ENCODE data around the gene WDFY1. TPM values are rescaled to one million over a fixed set of nuclear protein-coding genes. Genes with fewer than 3 reads are reported as not detected.

WDFY1 gene
- total RNA-seq, 1 experiment from 2014 or later = 88.7 TPM

DNA sequence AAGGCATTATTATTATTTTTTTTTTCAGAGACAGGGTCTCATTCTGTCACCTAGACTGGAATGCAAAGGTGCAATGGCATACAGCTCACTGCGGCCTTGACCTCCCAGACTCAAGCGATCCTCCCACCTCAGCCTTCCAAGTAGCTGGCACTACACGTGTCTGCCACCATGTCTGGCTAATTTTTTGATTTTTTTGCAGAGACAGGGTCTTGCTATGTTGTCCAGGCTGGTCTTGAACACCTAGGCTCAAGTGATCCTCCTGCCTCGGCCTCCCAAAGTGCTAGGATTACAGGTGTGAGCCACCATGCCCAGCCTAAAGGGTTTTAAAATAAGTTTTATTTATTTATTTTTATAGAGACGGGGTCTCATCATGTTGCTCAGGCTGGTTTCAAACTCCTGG is 62.4 kb downstream of the WDFY1 start:
- H3K27ac ChIP-seq (ENCODE audit: low read depth, low read length, poor library complexity, severe bottlenecking) = no peak overlapping the region
- ChIA-PET POLR2A (ENCODE audit: low non-redundant PET) (no interaction called here), CTCF (no interaction called here)
- no peaks in the 10 kb centered on the region for H3K27me3 ChIP-seq (replicated peaks; ENCODE audit: insufficient read depth, low read depth, low read length, poor library complexity)
- no TSS peak for BruUV-seq (replicated peaks)
- H3K4me3 ChIP-seq (ENCODE audit: low read depth, low read length, poor library complexity, severe bottlenecking) = no peak overlapping the region
- intact Hi-C loops (cut with micrococcal nuclease; ENCODE audit: unreplicated experiment) = no loop called here
- TF ChIP-seq, protein P1, sequence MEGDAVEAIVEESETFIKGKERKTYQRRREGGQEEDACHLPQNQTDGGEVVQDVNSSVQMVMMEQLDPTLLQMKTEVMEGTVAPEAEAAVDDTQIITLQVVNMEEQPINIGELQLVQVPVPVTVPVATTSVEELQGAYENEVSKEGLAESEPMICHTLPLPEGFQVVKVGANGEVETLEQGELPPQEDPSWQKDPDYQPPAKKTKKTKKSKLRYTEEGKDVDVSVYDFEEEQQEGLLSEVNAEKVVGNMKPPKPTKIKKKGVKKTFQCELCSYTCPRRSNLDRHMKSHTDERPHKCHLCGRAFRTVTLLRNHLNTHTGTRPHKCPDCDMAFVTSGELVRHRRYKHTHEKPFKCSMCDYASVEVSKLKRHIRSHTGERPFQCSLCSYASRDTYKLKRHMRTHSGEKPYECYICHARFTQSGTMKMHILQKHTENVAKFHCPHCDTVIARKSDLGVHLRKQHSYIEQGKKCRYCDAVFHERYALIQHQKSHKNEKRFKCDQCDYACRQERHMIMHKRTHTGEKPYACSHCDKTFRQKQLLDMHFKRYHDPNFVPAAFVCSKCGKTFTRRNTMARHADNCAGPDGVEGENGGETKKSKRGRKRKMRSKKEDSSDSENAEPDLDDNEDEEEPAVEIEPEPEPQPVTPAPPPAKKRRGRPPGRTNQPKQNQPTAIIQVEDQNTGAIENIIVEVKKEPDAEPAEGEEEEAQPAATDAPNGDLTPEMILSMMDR (conservative IDR thresholded peaks at IDR 0.05; ENCODE audit: low read depth, low read length) = no peak
- TF ChIP-seq EZH2 (IDR thresholded peaks at IDR 0.05; ENCODE audit: borderline replicate concordance, low read depth, low read length, poor library complexity, severe bottlenecking) = no peak
- H3K36me3 ChIP-seq (ENCODE audit: insufficient read depth, low read length, poor library complexity, severe bottlenecking) = peaks cover 80% of the 10 kb centered on the region
- DNase-seq (ENCODE audit: low spot score) = no peak
- no peaks in the 10 kb centered on the region for H3K4me1 ChIP-seq (ENCODE audit: insufficient read depth, low read length, poor library complexity, severe bottlenecking)
- H3K9me3 ChIP-seq (ENCODE audit: low read depth, low read length, poor library complexity, severe bottlenecking) = no peaks in the 10 kb centered on the region

DNA sequence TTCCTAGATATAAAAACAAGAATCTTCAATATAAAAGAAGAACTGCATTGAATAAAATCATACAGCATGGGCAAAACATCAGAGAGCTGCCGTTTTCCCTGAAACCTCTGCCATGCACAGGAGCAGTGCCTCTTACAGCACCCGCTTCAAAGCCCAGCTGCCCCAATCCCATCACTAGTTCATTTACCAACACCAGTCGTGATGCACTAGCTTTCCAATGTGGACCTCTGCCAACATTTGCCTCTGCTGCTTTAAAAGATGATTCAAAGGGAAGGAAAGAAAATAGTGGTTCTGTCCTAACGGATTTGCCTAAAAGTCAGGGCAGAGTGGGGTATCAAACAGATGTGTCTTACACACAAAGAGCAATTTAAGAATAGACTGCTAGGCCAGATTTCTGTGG is 64.3 kb downstream of the WDFY1 start:
- H3K36me3 ChIP-seq (ENCODE audit: insufficient read depth, low read length, poor library complexity, severe bottlenecking) = peaks cover 79% of the 10 kb centered on the region
- H3K27me3 ChIP-seq (replicated peaks; ENCODE audit: insufficient read depth, low read depth, low read length, poor library complexity) = no peaks in the 10 kb centered on the region
- intact Hi-C loops (cut with micrococcal nuclease; ENCODE audit: unreplicated experiment) = no loop called here
- no TSS peak for BruUV-seq (replicated peaks)
- DNase-seq (ENCODE audit: low spot score) = no peak
- no peak overlapping the region for H3K27ac ChIP-seq (ENCODE audit: low read depth, low read length, poor library complexity, severe bottlenecking)
- ChIA-PET CTCF (no interaction called here), POLR2A (ENCODE audit: low non-redundant PET) (no interaction called here)
- no peak overlapping the region for H3K4me3 ChIP-seq (ENCODE audit: low read depth, low read length, poor library complexity, severe bottlenecking)
- no peaks in the 10 kb centered on the region for H3K4me1 ChIP-seq (ENCODE audit: insufficient read depth, low read length, poor library complexity, severe bottlenecking)
- TF ChIP-seq EZH2 (IDR thresholded peaks at IDR 0.05; ENCODE audit: borderline replicate concordance, low read depth, low read length, poor library complexity, severe bottlenecking) = no peak
- TF ChIP-seq, protein P1 (conservative IDR thresholded peaks at IDR 0.05; ENCODE audit: low read depth, low read length) = no peak
- H3K9me3 ChIP-seq (ENCODE audit: low read depth, low read length, poor library complexity, severe bottlenecking) = no peaks in the 10 kb centered on the region

DNA sequence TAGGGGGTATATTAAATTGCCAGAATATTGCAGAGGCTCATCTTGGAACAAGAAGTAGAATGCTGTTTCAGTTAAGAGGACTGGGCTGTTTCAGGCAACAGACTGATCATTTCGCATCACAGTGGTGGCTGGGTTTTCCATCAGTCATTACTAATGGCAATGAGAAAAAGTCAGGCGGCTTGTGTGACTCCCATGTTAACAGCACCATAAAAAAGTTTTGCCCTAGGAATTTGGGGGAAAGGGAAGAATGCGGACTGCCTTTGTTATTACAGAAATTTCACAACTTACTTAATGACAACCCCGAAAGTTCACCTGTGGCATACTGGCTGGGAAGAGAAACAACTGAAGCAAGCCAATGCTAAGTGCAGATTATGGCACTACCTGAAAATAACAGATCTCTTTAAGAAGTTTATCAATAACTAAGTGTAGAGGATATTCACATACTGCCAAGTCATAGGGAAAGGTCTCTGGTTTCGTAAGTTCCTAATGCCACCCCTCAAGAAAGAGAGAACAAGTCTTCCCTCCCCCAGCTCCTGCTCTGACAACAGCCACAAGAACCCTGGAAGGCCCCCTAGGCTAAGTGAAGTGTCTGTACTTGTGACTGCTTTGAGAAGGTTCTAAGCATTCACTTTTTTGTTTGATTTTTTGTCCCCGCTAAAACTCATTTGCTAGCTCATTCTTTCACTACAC is 67.3 kb downstream of the WDFY1 start:
- no peak for DNase-seq (ENCODE audit: low spot score)
- Histone ChIP-seq H3K27ac (ENCODE audit: low read depth, low read length, poor library complexity, severe bottlenecking) (no peak overlapping the region), H3K36me3 (ENCODE audit: insufficient read depth, low read length, poor library complexity, severe bottlenecking) (peaks cover 58% of the 10 kb centered on the region), H3K9me3 (ENCODE audit: low read depth, low read length, poor library complexity, severe bottlenecking) (no peaks in the 10 kb centered on the region), H3K4me3 (ENCODE audit: low read depth, low read length, poor library complexity, severe bottlenecking) (no peak overlapping the region), H3K27me3 (replicated peaks; ENCODE audit: insufficient read depth, low read depth, low read length, poor library complexity) (no peaks in the 10 kb centered on the region), H3K4me1 (ENCODE audit: insufficient read depth, low read length, poor library complexity, severe bottlenecking) (no peaks in the 10 kb centered on the region)
- TF ChIP-seq, protein P1 (conservative IDR thresholded peaks at IDR 0.05; ENCODE audit: low read depth, low read length) = no peak
- TF ChIP-seq EZH2 (IDR thresholded peaks at IDR 0.05; ENCODE audit: borderline replicate concordance, low read depth, low read length, poor library complexity, severe bottlenecking) = no peak
- ChIA-PET POLR2A (ENCODE audit: low non-redundant PET) (interaction anchor here (0.5 kb wide), 1 partner anchor 15 kb away, joined by 6 read pairs; no protein-coding TSS in a partner anchor), CTCF (no interaction called here)
- BruUV-seq (replicated peaks) = no TSS peak
- intact Hi-C loops (cut with micrococcal nuclease; ENCODE audit: unreplicated experiment) = no loop called here

All from A673 (cell line).